Cerebellar cortex (tissue), 1 donor: Measurements from ENCODE around the gene CA11.
"Not testable (repeated sequence)": the region's sequence is repeated elsewhere in the genome, so short reads cannot be mapped to it uniquely, and the experiment has no call there.

Experiments used
- DNase-seq: peaks from one replicate; pipeline ENCODE4 v3.0.0-alpha.2; 2015; ENCODE audit warnings: low spot score

Gene CA11

GRCh38 chr19:48669903-48670668 is 24.1 kb upstream of the CA11 start:
- no peak for DNase-seq

- DNase-seq, result no peak
These were observed 22.8 kb upstream of the CA11 start for GRCh38 chr19:48668761-48669160.

GRCh38 chr19:48668332-48668731 is 22.3 kb upstream of the CA11 start:
- DNase-seq, result peak; percentile 72

- no peak for DNase-seq
These were observed 19.8 kb upstream of the CA11 start for GRCh38 chr19:48665786-48666185.

GRCh38 chr19:48664476-48664875 is 18.5 kb upstream of the CA11 start:
- no peak for DNase-seq

GRCh38 chr19:48663667-48664066 is 17.7 kb upstream of the CA11 start:
- no peak for DNase-seq

- no peak for DNase-seq
These were observed 15.7 kb upstream of the CA11 start for GRCh38 chr19:48661711-48662090.

- DNase-seq, result peak; percentile 97
These were observed 15.1 kb upstream of the CA11 start for GRCh38 chr19:48660852-48661710.

GRCh38 chr19:48659768-48660167 is 13.8 kb upstream of the CA11 start:
- DNase-seq, result peak; percentile 65

- DNase-seq, result no peak
These were observed 12.5 kb upstream of the CA11 start for GRCh38 chr19:48658483-48658882.

GRCh38 chr19:48657828-48658227 is 11.8 kb upstream of the CA11 start:
- DNase-seq, result not testable (repeated sequence)

GRCh38 chr19:48656840-48657474 is 11.0 kb upstream of the CA11 start:
- DNase-seq, result peak; percentile 36

GRCh38 chr19:48654299-48655059 is 8.5 kb upstream of the CA11 start:
- DNase-seq, result no peak

- DNase-seq, result no peak
These were observed 5.7 kb upstream of the CA11 start for GRCh38 chr19:48651683-48652048.

GRCh38 chr19:48650974-48651682 is 5.1 kb upstream of the CA11 start:
- DNase-seq, result no peak

- DNase-seq, result peak; percentile 86
These were observed 2.1 kb upstream of the CA11 start for GRCh38 chr19:48648134-48648533.

GRCh38 chr19:48646722-48647216 is 782 bp upstream of the CA11 start:
- no peak for DNase-seq

- no peak for DNase-seq
These were observed 377 bp downstream of the CA11 start for GRCh38 chr19:48645620-48646000.

GRCh38 chr19:48644839-48645619 is 958 bp downstream of the CA11 start:
- DNase-seq, result peak; percentile 95

- DNase-seq, result no peak
These were observed 1.6 kb downstream of the CA11 start for GRCh38 chr19:48644355-48644754.
